Sigmoid colon (tissue), 7 donors: ENCODE results near the gene KCNK1. TPM values are rescaled to one million over a fixed set of nuclear protein-coding genes. Genes with fewer than 3 reads are reported as not detected.

Source experiments
- DNase-seq: peaks from one replicate; pipeline ENCODE4 v3.0.0-alpha.2; 2019
- H3K27ac ChIP-seq, 4 donors: fragments of 200-600 bp; sonication (generic); one replicate each; pipeline ENCODE4 v1.5.1; 2016 to 2019; ENCODE audit warnings: mild to moderate bottlenecking in 1 of 4
- H3K27me3 ChIP-seq, 3 donors: fragments of 200-600 bp; sonication (generic); one replicate each; pipeline ENCODE4 v1.5.1; 2019; ENCODE audit warnings: mild to moderate bottlenecking in 1 of 3
- H3K36me3 ChIP-seq, 4 donors: fragments of 200-600 bp; sonication (generic); one replicate each; pipeline ENCODE4 v1.5.1; 2016 to 2019
- H3K4me1 ChIP-seq, 4 donors: fragments of 200-600 bp; sonication (generic); one replicate each; pipeline ENCODE4 v1.5.1; 2017 to 2019
- H3K4me3 ChIP-seq, 4 donors: fragments of 200-600 bp; sonication (generic); one replicate each; pipeline ENCODE4 v1.5.1; 2017 to 2019; ENCODE audit warnings: mild to moderate bottlenecking in 2 of 4, moderate library complexity in 1 of 4
- H3K9me3 ChIP-seq, 4 donors: fragments of 200-600 bp in 3 of 4; sonication (generic) in 3 of 4; one replicate each; pipeline versions ENCODE4 v1.5.1 to v1.6.1; 2013 to 2019
- EP300 ChIP-seq, 4 donors: sonication (generic); formaldehyde crosslinking; IDR thresholded peaks; one replicate each; pipeline ENCODE4 v1.6.1; 2017; ENCODE audit warnings: antibody characterized with exemption in 4 of 4
- POLR2A ChIP-seq, 2 donors: fragments of 450-650 bp; IDR thresholded peaks; one replicate each; pipeline ENCODE4 v1.6.1; 2016; ENCODE audit warnings: antibody characterized with exemption in 2 of 2, mild to moderate bottlenecking in 2 of 2, moderate library complexity in 2 of 2
- POLR2AphosphoS5 ChIP-seq, 4 donors: sonication (generic); formaldehyde crosslinking; IDR thresholded peaks; one replicate each; pipeline ENCODE4 v1.6.1; 2017; ENCODE audit warnings: antibody characterized with exemption in 4 of 4
- WGBS, 2 donors: extraction: QIAGEN DNeasy Blood & Tissue Kit; methylation state at CpG; one replicate each; pipeline ENCODE4 v1.1.7; 2013; 5-methylcytosine and 5-hydroxymethylcytosine counted together
- intact Hi-C: fragments of 100-400 bp; cut with DNase I; formaldehyde crosslinking; loops from one replicate; pipeline ENCODE4 v1.15.1; 2023
- polyA plus RNA-seq, 3 donors: library from polyadenylated mRNA; stranded (reverse); fragments of 200-250 nt; gene quantifications; one replicate each; pipeline ENCODE4 v1.2.3, GENCODE V29; 2013
- total RNA-seq, 4 donors: library from RNA; depleted of rRNA; stranded (reverse); fragments of >200 nt; gene quantifications; one replicate each; pipeline ENCODE4 v1.1.0, GENCODE V29; 2016
- TF ChIP-seq, protein P1 (sequence below), 4 experiments: fragments of 450-650 bp in 3 of 4; fragments of 200-600 bp in 1 of 4; IDR thresholded peaks; one replicate each; pipeline ENCODE4 v1.5.1; 2016 to 2019; ENCODE audit warnings: antibody characterized with exemption in 4 of 4, mild to moderate bottlenecking in 3 of 4, moderate library complexity in 2 of 4
- donor health status: healthy with polysubstance abuse.
- donor health status: Bipolar disorder and iron deficiency.
- donor health status: healthy.

The KCNK1 gene
- total and polyA plus RNA-seq, 7 donors, result 0.95 to 26.8 (median 12.8) TPM; not detected in 1

DNA sequence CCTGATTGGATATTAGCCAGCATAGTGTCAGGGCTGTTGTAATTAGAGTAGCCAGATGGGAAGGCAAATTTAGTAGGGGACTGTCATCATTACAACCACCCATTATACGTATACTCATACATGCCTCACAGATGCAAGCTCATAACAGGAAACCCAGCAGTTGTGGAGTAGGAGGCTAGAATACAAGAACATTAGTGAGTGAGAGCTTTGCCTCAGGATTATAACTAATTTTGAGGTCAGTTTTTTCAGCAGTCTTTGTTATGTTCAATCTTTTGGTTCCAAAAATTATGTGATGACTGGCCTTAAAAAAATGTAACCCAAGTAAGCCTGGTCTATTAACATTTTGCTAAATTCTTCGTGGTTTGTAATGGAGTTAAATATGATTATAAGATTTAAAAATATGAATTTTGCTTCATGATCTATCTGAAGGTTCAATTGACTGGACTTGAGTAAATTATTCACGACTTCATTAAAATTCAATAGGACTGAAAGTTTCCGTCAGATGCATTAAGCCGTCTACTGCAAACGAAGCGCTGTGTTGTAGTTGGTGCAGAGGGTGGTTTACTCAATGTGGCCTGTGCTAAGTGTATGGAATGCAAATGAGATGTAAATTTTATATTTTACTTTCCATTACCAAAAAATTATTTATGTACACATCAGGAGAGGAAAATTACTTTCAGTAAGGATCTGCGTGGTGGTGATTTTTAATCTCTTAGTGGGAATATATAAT is 48.8 kb downstream of the KCNK1 start:
- 90 to 96% methylated on average over 8 of the region's 8 CpGs for WGBS, 2 donors
- Histone ChIP-seq H3K27ac (no peak overlapping the region), H3K4me1 (no peaks in the 10 kb centered on the region), H3K27me3 (no peaks in the 10 kb centered on the region), H3K4me3 (no peak overlapping the region), H3K9me3 (no peaks in the 10 kb centered on the region), H3K36me3 (no peaks in the 10 kb centered on the region)
- intact Hi-C loops, result no loop called here
- TF ChIP-seq, protein P1, sequence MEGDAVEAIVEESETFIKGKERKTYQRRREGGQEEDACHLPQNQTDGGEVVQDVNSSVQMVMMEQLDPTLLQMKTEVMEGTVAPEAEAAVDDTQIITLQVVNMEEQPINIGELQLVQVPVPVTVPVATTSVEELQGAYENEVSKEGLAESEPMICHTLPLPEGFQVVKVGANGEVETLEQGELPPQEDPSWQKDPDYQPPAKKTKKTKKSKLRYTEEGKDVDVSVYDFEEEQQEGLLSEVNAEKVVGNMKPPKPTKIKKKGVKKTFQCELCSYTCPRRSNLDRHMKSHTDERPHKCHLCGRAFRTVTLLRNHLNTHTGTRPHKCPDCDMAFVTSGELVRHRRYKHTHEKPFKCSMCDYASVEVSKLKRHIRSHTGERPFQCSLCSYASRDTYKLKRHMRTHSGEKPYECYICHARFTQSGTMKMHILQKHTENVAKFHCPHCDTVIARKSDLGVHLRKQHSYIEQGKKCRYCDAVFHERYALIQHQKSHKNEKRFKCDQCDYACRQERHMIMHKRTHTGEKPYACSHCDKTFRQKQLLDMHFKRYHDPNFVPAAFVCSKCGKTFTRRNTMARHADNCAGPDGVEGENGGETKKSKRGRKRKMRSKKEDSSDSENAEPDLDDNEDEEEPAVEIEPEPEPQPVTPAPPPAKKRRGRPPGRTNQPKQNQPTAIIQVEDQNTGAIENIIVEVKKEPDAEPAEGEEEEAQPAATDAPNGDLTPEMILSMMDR (IDR thresholded peaks at IDR 0.05), result no peak
- no peak for TF ChIP-seq EP300 (IDR thresholded peaks at IDR 0.05)
- no peak for TF ChIP-seq POLR2AphosphoS5 (IDR thresholded peaks at IDR 0.05)
- TF ChIP-seq POLR2A (IDR thresholded peaks at IDR 0.05), result no peak
- DNase-seq, result no peak

DNA sequence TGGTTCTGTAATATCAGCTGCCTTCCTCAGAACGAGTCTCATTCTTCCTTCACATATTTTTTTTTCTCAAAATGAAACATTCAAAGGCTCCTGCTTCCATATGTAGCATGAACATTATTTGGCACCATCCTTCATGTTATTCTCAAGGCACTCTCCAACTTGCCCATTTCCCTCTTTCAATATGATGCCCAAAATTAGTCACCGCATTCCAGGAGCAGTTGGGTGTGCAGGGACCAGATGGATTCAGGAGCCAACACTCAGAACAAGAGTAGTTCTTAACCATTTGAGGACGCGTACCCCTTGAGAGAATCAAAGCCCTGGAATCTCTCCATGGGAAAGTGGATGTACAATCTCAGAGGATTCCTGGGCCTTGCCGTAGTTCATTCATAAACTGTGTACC is 50.3 kb downstream of the KCNK1 start:
- no peaks in the 10 kb centered on the region for H3K36me3 ChIP-seq
- no peaks in the 10 kb centered on the region for H3K4me1 ChIP-seq

DNA sequence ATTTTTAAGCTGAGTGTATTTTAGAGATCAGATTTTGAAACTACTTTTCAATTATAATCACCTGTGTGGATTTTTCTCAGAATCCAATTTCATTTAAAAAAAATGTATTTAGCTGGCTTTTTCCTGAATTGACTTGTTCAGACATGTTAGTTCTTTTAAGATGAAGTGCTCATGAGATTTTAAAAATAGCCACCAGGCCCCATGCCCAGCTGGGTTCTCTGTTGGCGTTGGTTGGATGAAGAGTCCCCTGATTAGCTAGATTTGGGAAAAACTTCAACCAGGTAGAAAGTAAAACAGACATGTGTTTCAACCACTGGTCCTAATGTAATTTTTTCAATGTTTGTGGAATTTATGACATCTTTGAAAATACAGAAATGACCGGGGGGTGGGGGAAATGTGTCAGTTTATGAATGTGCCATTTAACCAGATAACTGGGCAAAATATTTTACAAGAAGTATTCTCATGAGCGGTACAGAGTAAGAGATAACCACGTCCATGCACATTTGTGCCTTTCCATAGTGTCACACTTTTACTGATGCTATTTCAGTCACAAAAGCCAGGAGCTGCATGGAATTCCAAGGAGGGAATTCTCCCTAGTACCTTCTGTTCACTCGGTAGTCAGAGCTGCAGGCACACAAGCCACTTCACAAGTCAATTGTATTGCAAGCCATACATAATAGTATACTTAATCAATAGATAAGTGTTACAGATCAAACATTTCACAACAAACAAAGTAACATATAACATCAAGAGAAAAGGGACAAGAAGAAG is 51.1 kb downstream of the KCNK1 start:
- TF ChIP-seq EP300 (IDR thresholded peaks at IDR 0.05), result no peak
- no peak for TF ChIP-seq POLR2A (IDR thresholded peaks at IDR 0.05)
- TF ChIP-seq, protein P1 (IDR thresholded peaks at IDR 0.05), result no peak
- no peak for TF ChIP-seq POLR2AphosphoS5 (IDR thresholded peaks at IDR 0.05)
- 84 to 86% methylated on average over 5 of the region's 5 CpGs for WGBS, 2 donors
- no peak overlapping the region for H3K27ac ChIP-seq
- no peak overlapping the region for H3K4me3 ChIP-seq
- H3K4me1 ChIP-seq, result no peaks in the 10 kb centered on the region
- intact Hi-C loops, result no loop called here
- H3K27me3 ChIP-seq, result no peaks in the 10 kb centered on the region
- H3K9me3 ChIP-seq, result no peaks in the 10 kb centered on the region
- no peak for DNase-seq
- no peaks in the 10 kb centered on the region for H3K36me3 ChIP-seq

More for the DNA sequence above, 50.3 kb downstream of the KCNK1 start:
- Histone ChIP-seq H3K9me3 (no peaks in the 10 kb centered on the region), H3K4me3 (no peak overlapping the region), H3K27ac (no peak overlapping the region), H3K27me3 (no peaks in the 10 kb centered on the region)
- TF ChIP-seq POLR2A (IDR thresholded peaks at IDR 0.05) (no peak), EP300 (IDR thresholded peaks at IDR 0.05) (no peak), POLR2AphosphoS5 (IDR thresholded peaks at IDR 0.05) (no peak)
- TF ChIP-seq, protein P1 (IDR thresholded peaks at IDR 0.05), result no peak
- 94 to 96% methylated on average over 5 of the region's 5 CpGs for WGBS, 2 donors
- intact Hi-C loops, result no loop called here
- DNase-seq, result no peak

DNA sequence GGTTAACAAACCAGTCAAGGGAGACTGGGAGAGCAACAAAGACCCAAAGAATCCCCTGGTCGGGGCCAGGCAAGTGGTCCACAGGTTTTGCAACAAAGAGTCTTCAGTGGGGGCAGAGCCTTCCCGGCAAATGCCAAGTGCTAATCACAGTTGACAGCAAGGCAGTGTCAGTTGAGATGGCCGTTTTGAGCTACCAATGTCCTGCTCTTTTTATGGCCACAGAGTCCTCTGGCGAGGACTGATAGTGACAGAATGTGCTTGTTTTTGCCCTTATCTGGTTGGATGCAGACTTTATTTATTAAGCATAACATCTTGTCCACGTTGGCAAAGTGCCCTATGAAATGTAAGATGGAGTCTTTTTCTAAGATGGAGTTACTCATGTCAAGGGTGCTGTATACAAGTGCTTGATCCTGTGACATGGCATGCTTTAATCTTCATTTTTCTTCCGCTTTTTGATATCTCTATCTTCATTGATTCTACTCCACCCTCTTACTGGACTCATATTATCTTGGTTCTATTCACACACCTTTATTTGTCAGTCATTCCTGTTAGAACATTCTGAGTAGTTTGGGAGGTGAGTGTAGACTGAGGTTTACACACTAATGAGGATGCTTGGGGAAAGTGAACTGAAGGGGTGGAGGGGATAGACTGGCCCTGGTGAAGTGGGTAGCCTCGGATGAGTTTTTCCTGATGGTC is 51.8 kb downstream of the KCNK1 start:
- no peak for DNase-seq
- intact Hi-C loops, result no loop called here

More for the DNA sequence above, 51.8 kb downstream of the KCNK1 start:
- TF ChIP-seq EP300 (IDR thresholded peaks at IDR 0.05), result no peak
- TF ChIP-seq POLR2AphosphoS5 (IDR thresholded peaks at IDR 0.05), result no peak
- TF ChIP-seq POLR2A (IDR thresholded peaks at IDR 0.05), result no peak
- TF ChIP-seq, protein P1 (IDR thresholded peaks at IDR 0.05), result no peak
- Histone ChIP-seq H3K9me3 (no peaks in the 10 kb centered on the region), H3K4me3 (no peak overlapping the region), H3K36me3 (no peaks in the 10 kb centered on the region), H3K27me3 (no peaks in the 10 kb centered on the region), H3K4me1 (no peaks in the 10 kb centered on the region), H3K27ac (no peak overlapping the region)
- WGBS, 2 donors, result 60 to 77% methylated on average over 7 of the region's 7 CpGs
